Inflammatory macrophage (primary cell): ENCODE measurements around the gene KMT2D.

ENCODE experiments used
- DNase-seq, 2 donors: peaks; one replicate each; pipeline ENCODE4 v3.0.0-alpha.2; 2020 to 2022
- total RNA-seq, 18 experiments: gene quantifications; one replicate each; lab custom pipeline; 2026; ENCODE audit warnings: mixed read lengths in 6 of 18, inconsistent platforms in 2 of 18; lab: John Stamatoyannopoulos, UW

Gene KMT2D, protein sequence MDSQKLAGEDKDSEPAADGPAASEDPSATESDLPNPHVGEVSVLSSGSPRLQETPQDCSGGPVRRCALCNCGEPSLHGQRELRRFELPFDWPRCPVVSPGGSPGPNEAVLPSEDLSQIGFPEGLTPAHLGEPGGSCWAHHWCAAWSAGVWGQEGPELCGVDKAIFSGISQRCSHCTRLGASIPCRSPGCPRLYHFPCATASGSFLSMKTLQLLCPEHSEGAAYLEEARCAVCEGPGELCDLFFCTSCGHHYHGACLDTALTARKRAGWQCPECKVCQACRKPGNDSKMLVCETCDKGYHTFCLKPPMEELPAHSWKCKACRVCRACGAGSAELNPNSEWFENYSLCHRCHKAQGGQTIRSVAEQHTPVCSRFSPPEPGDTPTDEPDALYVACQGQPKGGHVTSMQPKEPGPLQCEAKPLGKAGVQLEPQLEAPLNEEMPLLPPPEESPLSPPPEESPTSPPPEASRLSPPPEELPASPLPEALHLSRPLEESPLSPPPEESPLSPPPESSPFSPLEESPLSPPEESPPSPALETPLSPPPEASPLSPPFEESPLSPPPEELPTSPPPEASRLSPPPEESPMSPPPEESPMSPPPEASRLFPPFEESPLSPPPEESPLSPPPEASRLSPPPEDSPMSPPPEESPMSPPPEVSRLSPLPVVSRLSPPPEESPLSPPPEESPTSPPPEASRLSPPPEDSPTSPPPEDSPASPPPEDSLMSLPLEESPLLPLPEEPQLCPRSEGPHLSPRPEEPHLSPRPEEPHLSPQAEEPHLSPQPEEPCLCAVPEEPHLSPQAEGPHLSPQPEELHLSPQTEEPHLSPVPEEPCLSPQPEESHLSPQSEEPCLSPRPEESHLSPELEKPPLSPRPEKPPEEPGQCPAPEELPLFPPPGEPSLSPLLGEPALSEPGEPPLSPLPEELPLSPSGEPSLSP (N-terminal part only)
- 13.3 to 176 (median 45.1) reads per million in 18 experiments for total RNA-seq

GRCh38 chr12:49060237-49061156, at the start of gene KMT2D:
KMT2D (minus strand) TSS chr12:49060794; CDS start chr12:49055324, 5,470 bp downstream.
- DNase-seq: peak; percentile 89 to 94

DNA sequence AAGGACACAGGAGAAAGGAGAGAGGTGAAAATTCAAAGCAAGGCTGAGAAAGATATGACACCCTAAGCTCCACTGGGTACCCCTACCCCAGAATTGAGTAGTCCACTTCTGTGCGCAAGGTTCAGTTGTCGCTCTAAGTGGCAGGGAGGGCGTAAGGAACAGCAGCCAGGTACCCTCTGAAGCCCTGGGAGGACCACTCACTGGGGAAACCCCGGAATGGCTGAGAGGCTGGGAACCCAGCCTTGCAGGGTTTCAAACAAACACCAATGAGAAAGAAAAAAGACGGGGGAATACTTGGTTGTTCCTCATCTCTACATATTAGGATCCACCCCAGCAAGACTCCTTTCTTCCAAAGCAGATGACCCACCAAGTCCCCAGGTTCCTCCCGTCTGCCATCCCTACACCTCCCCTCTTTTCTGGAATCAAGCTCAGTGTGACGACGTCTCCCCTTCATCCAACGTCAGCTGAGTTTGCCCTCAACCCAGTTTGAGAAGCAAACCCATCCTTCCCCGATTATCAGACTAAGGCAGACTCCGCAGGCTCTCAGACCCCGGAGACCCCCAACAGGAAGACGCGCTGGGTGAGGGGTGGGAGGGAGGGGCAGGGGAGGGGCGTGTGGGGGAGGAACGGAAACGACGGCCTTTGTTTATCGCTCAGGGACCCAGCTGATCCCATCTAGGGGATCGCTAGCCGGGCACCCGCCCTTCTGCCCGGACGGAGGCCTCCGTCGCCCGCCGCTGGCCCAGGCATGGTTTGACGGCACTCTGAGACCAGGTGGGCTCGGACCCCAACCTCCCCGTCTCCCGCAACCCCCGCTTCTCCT, 49.3 kb upstream of the KMT2D start:
- no peak for DNase-seq

GRCh38 chr12:49108958-49109404, 48.4 kb upstream of the KMT2D start:
- DNase-seq: peak; percentile 74 to 84

DNA sequence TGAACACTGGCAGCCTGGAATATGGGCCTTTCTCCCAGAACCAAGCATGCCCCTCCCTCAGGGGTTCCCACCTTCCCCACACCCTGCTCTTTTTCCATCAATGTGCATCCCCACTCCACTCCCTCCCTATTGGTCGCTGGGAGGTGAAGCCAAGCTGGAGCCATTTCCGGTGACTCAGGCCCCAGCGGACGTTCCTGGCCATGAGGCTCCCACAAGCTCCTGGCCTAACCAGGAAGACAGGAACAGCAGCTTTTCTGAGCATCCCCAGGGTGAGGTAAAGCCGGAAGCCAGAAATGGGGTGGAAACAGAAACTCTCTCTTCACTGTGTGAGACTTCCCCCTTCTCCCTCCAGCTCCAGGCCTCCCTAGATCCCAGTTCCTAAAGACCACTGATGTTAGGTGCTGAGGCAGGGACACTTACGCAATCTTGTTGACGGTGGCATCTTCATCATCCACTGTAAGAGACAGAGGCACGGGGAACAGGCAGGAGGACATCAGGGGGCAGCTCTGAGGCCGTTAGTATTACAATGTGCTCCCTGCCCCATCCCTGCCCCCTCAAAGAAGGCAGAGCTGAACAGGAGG, 45.0 kb upstream of the KMT2D start:
- no peak for DNase-seq

DNA sequence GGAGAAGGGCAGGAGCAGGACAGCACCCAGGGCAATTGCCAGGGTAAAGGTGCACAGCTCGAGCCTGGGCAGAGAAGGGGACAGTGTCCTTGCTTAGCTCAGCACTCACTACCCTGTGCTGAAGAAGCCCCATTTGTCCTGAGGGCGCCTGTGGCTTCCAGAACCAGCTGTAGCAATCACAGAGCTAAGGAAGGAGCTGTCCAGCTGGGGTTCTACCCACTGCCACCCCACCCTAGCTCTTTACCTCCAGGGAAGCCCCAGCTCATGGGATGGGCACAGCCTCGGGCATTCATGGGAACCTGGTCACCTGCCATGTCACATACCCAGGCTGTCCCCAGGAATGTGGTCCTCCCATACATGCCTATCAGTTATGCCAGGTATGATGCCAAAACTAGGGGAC, 44.2 kb upstream of the KMT2D start:
- DNase-seq: no peak

DNA sequence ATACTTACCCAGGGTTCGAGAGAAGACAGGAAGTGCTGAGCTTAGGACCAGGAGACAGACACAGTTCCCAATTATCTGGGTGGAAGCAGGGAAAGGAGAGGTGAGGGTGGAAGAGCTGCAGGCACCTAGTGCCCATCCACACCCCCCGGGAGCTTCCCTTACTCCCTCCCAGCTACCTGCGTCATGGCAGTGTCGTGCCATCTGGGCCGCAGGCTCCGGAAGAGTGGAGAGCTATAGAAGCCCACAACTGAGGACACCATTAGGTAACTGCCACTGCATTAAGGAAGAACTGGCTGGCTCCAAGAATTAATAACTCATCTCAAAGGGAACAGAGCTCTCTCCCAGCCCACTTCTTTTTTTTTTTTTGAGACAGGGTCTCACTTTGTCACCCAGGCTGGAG, 39.8 kb upstream of the KMT2D start:
- DNase-seq: no peak

DNA sequence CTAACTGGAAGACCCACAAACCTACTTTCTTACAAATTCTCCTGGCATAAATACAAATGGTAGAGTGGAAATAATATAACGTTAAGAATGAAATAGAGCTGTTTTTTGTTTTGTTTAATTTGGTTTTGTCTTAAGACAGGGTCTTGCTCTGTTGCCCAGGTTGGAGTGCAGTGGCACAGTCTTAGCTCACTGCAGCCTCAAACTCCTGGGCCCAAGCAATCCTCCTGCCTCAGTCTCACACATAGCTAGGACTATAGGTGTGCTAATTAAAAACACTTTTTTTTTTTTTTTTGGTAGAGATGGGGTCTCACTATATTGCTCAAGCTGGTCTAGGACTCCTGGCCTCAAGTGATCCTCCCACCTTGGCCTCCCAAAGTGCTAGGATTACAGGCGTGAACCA, 38.1 kb upstream of the KMT2D start:
- no peak for DNase-seq

DNA sequence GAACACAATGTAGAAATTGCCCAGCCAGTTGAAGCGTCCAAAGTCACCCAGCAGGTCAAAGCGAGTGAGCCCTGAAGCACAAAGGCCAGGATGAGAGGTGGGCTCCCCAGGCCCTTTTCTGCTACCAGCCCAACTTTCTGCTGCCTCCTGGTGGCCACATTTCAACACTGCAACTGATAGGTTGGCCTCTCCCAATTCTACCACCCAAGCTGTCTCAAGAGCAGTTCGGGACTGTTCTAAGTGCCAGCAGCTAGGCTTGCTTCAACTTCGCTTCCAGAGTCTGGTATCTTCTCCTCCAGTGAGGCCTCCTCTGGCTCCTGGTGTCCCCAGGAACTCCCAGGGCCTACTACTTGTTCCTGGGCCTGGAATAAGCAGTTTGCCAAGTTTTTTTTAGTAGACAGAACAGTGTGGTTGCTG, 37.4 kb upstream of the KMT2D start:
- DNase-seq: peak; percentile 44 to 52

GRCh38 chr12:49097381-49097780, 36.8 kb upstream of the KMT2D start:
- no peak for DNase-seq

- no peak for DNase-seq
Observed at GRCh38 chr12:49094975-49095365, 34.4 kb upstream of the KMT2D start.

GRCh38 chr12:49094160-49094974, 33.8 kb upstream of the KMT2D start, which contains the start of gene DHH:
DHH (minus strand) TSS chr12:49094801; CDS start chr12:49094512, 289 bp downstream.
- no peak for DNase-seq

DNA sequence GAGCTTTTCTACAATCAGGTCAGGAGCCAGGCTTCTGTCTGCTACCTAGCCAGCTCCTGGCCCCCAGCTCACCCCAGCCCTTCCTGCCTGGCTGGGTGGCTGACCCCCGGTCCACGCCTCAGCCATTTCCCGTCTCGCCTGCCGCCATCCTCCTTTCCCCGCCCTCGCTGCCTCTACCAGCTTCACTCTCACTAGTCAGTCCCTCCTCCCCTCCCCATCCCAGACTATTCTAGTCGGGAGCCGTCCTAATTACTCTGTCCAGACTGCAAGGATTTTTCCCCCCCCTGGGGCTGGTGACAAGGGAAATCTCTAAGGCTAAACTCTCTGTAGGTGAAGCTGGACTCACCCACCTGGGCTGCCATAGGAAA, 33.2 kb upstream of the KMT2D start:
- no peak for DNase-seq

GRCh38 chr12:49092816-49093406, 32.3 kb upstream of the KMT2D start:
- no peak for DNase-seq

DNA sequence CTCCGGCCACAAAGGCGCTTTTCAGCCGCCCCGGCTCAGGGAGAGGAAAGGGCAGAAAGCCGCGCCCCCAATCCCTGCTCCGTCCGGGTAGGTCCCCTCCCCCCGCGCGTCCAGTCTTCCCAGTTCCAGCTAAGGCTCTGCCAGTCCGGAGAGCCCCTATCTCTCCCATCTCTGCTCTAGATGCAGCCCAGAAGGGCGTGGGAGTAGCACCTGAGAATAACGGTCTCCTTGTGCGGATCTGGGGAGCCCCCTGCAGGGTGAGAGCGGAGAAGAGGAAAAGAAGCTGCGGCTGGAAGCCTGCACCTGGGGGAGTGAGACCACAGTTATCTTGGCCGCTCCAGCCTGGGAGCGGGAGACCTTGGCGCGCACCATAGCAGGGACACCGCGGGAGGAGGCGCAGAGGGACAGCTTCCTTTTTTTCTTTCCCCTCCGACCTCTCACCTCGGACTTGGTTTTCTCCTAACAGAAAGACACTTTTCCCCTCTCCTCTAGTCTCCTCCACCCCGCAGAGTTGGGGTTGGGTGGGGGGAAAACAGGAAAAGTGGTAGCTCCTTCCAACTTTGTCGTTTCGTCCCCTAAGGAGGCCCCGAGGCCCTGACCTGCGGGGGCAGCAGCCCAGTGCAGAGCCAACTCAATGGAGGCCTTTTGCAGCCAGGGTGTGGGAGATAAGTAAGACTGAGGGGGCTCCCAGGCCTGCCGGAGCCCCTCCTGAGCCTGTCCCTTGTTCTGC, 31.7 kb upstream of the KMT2D start:
- DNase-seq: peak; percentile 16 to 22

- no peak for DNase-seq
Observed at GRCh38 chr12:49091836-49092085, 31.2 kb upstream of the KMT2D start.

GRCh38 chr12:49091056-49091835, 30.7 kb upstream of the KMT2D start:
- DNase-seq: no peak

- peak in 1 of 2 donors; percentile 34 for DNase-seq
Observed at GRCh38 chr12:49089821-49090773, 29.5 kb upstream of the KMT2D start.
